GM12865 (cell line): ENCODE results near the gene PPP3CA.
A peak's percentile ranks its signal among the peaks of the same experiment; 100 is the strongest.

Source experiments
- DNase-seq: peaks from one replicate; pipeline ENCODE4 v3.0.0; 2010; ENCODE audit warnings: low read depth
- H3K4me3 ChIP-seq: 2 replicates; pipeline ENCODE4 v1.5.1; 2011; ENCODE audit warnings: mild to moderate bottlenecking, low read depth, low read length, control low read depth
- TF ChIP-seq, protein P1 (sequence below): IDR thresholded peaks from 2 replicates; pipeline ENCODE4 v1.5.1; 2011; ENCODE audit warnings: low read length, control low read depth, low read depth, inconsistent platforms; ENCODE audit not compliant: insufficient read depth; ENCODE audit errors: missing control alignments

PPP3CA gene

DNA sequence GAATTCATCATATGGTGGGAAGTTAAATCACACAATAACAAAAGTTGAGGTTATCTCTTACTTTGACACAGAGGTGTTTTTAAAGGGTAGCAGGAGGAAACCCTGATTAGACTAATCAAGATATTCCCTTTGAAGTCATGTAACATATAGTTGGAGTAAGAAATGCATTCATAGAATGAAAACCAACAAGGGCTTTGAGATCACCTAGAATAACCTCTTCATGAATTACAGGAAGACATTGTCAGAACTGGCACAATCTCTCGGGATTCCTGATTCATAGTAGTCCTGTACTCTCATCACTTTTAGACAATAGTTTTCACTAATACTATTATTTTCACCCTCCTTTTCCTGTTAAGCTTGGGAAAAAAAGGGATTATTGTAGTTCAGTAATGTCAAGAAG, 170.2 kb downstream of the PPP3CA start:
- TF ChIP-seq, protein P1, sequence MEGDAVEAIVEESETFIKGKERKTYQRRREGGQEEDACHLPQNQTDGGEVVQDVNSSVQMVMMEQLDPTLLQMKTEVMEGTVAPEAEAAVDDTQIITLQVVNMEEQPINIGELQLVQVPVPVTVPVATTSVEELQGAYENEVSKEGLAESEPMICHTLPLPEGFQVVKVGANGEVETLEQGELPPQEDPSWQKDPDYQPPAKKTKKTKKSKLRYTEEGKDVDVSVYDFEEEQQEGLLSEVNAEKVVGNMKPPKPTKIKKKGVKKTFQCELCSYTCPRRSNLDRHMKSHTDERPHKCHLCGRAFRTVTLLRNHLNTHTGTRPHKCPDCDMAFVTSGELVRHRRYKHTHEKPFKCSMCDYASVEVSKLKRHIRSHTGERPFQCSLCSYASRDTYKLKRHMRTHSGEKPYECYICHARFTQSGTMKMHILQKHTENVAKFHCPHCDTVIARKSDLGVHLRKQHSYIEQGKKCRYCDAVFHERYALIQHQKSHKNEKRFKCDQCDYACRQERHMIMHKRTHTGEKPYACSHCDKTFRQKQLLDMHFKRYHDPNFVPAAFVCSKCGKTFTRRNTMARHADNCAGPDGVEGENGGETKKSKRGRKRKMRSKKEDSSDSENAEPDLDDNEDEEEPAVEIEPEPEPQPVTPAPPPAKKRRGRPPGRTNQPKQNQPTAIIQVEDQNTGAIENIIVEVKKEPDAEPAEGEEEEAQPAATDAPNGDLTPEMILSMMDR, result no peak
- no peak for DNase-seq
- H3K4me3 ChIP-seq, result no peak overlapping the region

DNA sequence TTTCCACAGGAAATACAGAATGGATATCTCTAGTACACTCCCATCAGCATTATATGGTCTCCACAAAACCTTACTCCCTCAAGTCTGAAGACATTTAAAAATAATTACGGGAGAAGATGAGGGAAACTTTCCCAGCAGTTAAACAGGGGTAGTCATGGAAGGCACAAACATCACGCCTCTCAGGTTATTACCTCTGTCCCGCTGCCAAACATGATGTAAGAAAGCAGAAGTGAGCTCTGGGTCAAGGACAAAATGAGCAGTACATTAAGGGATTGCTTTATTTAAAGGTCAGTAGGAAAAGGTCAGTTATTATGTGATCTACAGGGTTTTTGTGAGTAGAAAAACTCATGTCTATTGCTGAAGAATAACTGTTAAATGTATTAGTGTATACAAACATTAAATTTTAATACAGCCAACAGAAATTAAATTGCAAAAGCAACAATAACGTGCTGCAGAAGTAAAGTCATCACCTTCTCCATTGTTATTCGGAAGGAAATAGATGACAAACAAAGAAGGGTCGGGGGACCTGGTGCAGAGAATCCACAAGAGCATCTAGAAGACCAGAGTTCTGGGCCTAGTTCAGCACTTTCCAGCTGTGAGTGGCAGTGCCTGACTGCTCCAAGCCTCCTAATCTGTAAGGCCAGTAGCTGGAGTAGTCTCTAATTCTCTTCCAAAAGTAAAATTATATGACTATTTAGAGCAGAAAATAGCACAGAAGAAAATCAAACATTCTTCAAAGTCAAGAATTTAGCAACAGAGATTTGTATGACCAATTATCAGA, 171.2 kb downstream of the PPP3CA start:
- DNase-seq, result no peak
- no peak overlapping the region for H3K4me3 ChIP-seq
- TF ChIP-seq, protein P1, result no peak

DNA sequence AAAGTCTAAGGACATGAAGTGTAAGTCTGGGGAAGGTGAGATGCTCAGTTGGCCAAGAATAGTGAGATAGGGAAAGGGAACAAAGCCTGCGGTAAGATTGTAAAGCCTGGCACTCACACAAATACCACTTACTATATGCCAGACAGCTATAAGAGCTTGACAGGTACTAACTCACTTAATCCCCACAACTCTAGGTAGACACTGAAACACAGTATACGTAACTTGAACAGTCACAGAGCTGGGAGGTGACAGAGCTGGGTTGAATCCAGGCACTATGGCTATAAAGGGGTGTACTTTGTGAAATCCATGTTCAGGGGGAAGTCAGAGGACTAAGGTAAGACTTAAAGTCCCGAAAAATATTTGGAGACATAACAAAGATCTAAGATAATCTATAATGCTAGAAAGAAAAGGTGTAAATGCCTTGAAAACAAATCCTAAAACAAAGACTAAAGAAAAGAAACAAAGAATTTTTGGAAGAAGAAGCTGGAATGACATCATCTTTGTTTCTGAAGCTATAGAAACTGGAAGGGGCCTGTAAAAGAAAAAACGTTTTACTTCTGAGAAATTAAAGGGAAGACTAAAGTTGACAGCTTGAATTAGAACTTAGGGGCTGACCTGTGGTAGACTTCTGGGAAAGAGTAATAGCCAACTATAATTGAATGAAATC, 172.5 kb downstream of the PPP3CA start:
- TF ChIP-seq, protein P1, result no peak
- no peak for DNase-seq
- no peak overlapping the region for H3K4me3 ChIP-seq

DNA sequence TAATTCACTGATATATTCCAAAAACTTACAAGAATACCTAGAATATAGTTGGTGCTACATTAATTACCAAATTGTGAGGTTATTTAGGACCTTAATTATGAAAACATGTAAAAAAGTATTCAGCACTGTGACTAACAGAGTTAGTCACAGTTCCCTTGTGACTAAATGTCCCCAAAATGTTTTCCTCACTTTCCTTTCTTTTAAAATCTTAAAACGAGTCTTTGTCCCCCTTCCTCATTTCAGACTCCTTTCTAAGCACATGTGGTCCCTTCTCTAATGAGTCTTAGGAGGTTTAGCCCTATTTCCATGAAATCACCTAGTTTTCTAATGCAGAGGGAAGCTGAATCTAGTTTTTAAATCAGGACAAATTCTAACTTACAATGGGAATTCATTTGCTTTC, 175.0 kb downstream of the PPP3CA start:
- H3K4me3 ChIP-seq, result no peak overlapping the region
- DNase-seq, result no peak
- TF ChIP-seq, protein P1, result no peak

DNA sequence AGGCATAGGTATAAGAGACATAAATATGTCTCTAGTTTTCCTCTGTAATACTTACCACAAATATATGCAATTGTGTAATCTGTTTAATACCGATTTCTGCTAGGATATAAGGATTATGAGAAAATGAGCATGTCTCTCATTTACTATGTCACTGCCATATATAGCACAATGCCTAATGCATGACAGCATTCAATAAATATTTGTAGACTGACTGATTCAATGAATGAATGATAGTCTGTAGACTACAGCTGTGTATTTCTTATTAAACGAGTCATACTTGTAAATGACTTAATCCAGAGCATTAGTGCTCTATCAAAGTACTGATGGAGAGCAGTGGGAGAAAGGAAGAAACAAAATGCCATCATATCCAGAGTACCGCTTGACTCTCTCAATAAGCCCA, 175.6 kb downstream of the PPP3CA start:
- H3K4me3 ChIP-seq, result no peak overlapping the region
- TF ChIP-seq, protein P1, result no peak
- DNase-seq, result no peak

DNA sequence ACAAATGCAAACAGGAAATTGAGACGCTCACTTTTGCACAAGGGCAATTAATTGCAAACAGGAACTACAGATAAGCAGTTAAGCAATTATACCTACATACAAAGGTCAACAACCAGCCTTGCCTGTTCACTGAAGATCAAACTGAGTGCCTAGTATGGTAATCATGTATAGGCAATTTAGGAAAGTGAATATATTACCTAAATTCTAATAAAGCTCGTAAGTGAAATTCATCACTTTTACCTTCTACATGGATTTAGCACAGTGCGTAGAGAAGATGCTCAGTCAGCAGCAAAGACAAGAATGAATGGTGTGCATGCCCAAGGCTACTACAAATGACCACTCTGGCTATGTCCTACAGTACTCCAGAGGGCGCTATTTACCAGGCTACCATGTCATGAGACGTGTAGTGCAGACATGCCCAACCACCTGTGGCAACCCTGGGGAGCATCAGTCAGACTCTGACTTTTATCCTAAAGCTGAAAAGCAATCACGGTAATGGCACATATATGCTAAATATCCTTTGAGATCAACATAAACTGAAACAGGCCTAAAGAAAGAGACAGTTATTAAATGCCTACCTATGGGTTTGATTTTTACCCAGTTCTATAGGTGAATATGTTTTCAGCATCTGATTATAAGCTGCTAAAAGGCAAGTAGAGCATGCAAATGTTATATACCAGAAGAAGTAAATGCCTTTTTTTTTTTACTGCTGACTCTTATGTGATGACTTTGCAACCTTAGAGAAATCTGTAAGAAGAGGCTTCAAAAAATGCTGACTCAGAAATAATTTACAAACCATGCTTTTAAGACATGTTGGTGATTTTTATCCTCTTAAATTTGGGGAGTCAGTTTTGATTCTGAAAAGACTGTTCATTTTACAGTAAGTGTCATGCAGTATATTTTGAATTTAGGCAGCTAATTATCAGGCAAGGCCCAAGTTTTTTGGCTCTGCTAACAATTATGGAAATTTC, 178.0 kb downstream of the PPP3CA start:
- H3K4me3 ChIP-seq, result no peak overlapping the region
- TF ChIP-seq, protein P1, result peak; percentile 81
- DNase-seq, result peak; percentile 83
